SK-N-SH (cell line): ENCODE data around the gene THADA. TPM values are rescaled to one million over a fixed set of nuclear protein-coding genes. Genes with fewer than 3 reads are reported as not detected.

Experiments used
- CTCF ChIA-PET: fragments of 300-600, 350-600 bp; formaldehyde crosslinking; extraction: SDS; loops from one replicate; lab custom pipeline; 2021; lab: Yijun Ruan, JAX
- POLR2A ChIA-PET: fragments of 350-600 bp; sonication (Branson Sonifier 250); formaldehyde crosslinking; extraction: SDS; loops from one replicate; lab custom pipeline; 2020; ENCODE audit warnings: antibody characterized with exemption, inconsistent platforms; lab: Yijun Ruan, JAX
- DNase-seq: peaks from one replicate; pipeline ENCODE4 v3.0.0; 2012
- H2AFZ ChIP-seq: fragments of 200-600 bp; sonication (generic); 2 replicates; pipeline ENCODE4 v1.8.1; 2016; ENCODE audit warnings: antibody characterized with exemption, mild to moderate bottlenecking, low read depth
- H3F3A ChIP-seq: fragments of 200-600 bp; sonication (generic); replicated peaks from 2 replicates; pipeline ENCODE3; 2016; ENCODE audit warnings: antibody characterized with exemption, mild to moderate bottlenecking; ENCODE audit not compliant: insufficient read depth
- H3K27ac ChIP-seq, 2 experiments: fragments of 200-500 bp in 1 of 2; fragments of 200-600 bp in 1 of 2; sonication (Bioruptor generic) in 1 of 2; sonication (generic), shearing (Covaris generic) in 1 of 2; 2 replicates each; pipeline versions ENCODE4 v1.5.1 to v1.6.1; 2014 to 2016; ENCODE audit warnings: low read depth in 2 of 2, inconsistent platforms in 1 of 2, low read length in 1 of 2, mild to moderate bottlenecking in 1 of 2, mixed read lengths in 1 of 2
- H3K27me3 ChIP-seq: fragments of 200-600 bp; sonication (generic), shearing (Covaris generic); 2 replicates; pipeline ENCODE4 v1.6.1; 2016; ENCODE audit warnings: mixed run types; ENCODE audit not compliant: insufficient read depth
- H3K36me3 ChIP-seq, 2 experiments: fragments of 200-500 bp in 1 of 2; fragments of 200-600 bp in 1 of 2; sonication (Bioruptor generic) in 1 of 2; sonication (generic) in 1 of 2; replicated peaks in 1 of 2; 2 replicates each; pipeline versions ENCODE3 to v1.5.1; 2014 to 2016; ENCODE audit warnings: low read length in 1 of 2, mild to moderate bottlenecking in 1 of 2; ENCODE audit not compliant: insufficient read depth in 2 of 2, control insufficient read depth in 1 of 2
- H3K4me1 ChIP-seq, 2 experiments: fragments of 200-500 bp in 1 of 2; fragments of 200-600 bp in 1 of 2; sonication (Bioruptor generic) in 1 of 2; sonication (generic), shearing (Covaris generic) in 1 of 2; 2 replicates each; pipeline versions ENCODE4 v1.5.1 to v1.6.1; 2014 to 2016; ENCODE audit warnings: low read depth in 1 of 2, low read length in 1 of 2, mixed run types in 1 of 2; ENCODE audit not compliant: insufficient read depth in 2 of 2, control insufficient read depth in 1 of 2
- H3K4me2 ChIP-seq: fragments of 200-600 bp; sonication (generic), shearing (Covaris generic); 2 replicates; pipeline ENCODE4 v1.6.1; 2017; ENCODE audit warnings: mixed run types
- H3K4me3 ChIP-seq, 2 experiments: fragments of 200-500 bp in 1 of 2; fragments of 200-600 bp in 1 of 2; sonication (Bioruptor generic) in 1 of 2; sonication (generic), shearing (Covaris generic) in 1 of 2; 2 replicates each; pipeline versions ENCODE4 v1.5.1 to v1.8.1; 2014 to 2016; ENCODE audit warnings: low read depth in 2 of 2, inconsistent platforms in 1 of 2, low read length in 1 of 2, mild to moderate bottlenecking in 1 of 2, mixed read lengths in 1 of 2, moderate library complexity in 1 of 2
- H3K79me2 ChIP-seq: fragments of 200-600 bp; sonication (generic); 2 replicates; pipeline ENCODE4 v1.8.1; 2017; ENCODE audit warnings: mild to moderate bottlenecking; ENCODE audit not compliant: insufficient read depth
- H3K9ac ChIP-seq: fragments of 200-600 bp; sonication (generic); 2 replicates; pipeline ENCODE4 v1.6.1; 2017; ENCODE audit warnings: mixed run types
- H3K9me2 ChIP-seq: fragments of 200-600 bp; sonication (generic); 2 replicates; pipeline ENCODE4 v1.6.1; 2017; ENCODE audit warnings: mixed run types
- H3K9me3 ChIP-seq: fragments of 200-600 bp; sonication (generic); 2 replicates; pipeline ENCODE4 v1.6.1; 2017; ENCODE audit warnings: mixed run types, mild to moderate bottlenecking, moderate library complexity
- H4K20me1 ChIP-seq: fragments of 200-600 bp; sonication (generic); 2 replicates; pipeline ENCODE4 v1.6.1; 2017; ENCODE audit warnings: mild to moderate bottlenecking, mixed run types; ENCODE audit not compliant: insufficient read depth
- CHD2 ChIP-seq: fragments of 150-350 bp; IDR thresholded peaks from 2 replicates; pipeline ENCODE4 v1.6.1; 2018; ENCODE audit warnings: low read length; ENCODE audit not compliant: partially characterized antibody
- ELF1 ChIP-seq: IDR thresholded peaks from 2 replicates; pipeline ENCODE4 v1.4.0; 2012
- EP300 ChIP-seq, 2 experiments: IDR thresholded peaks; 2 replicates each; pipeline versions ENCODE4 v1.4.0 to v1.6.1; 2012; ENCODE audit warnings: borderline replicate concordance in 1 of 2, low read depth in 1 of 2, low read length in 1 of 2
- EZH2phosphoT487 ChIP-seq: fragments of 200-600 bp; sonication (generic); IDR thresholded peaks from 2 replicates; pipeline ENCODE4 v1.6.1; 2017; ENCODE audit warnings: low read depth, mixed run types, mild to moderate bottlenecking, antibody characterized with exemption, moderate library complexity, borderline replicate concordance
- FOXM1 ChIP-seq: IDR thresholded peaks from 2 replicates; pipeline ENCODE4 v1.4.0; 2012; ENCODE audit warnings: low read depth, mild to moderate bottlenecking
- GABPA ChIP-seq: IDR thresholded peaks from 2 replicates; pipeline ENCODE4 v1.4.0; 2012; ENCODE audit warnings: low read depth, mild to moderate bottlenecking
- GATA2 ChIP-seq: sonication (generic); formaldehyde crosslinking; IDR thresholded peaks from 2 replicates; pipeline ENCODE4 v1.5.0; 2020; ENCODE audit warnings: mild to moderate bottlenecking, missing genetic modification reagents
- JUND ChIP-seq: IDR thresholded peaks from 2 replicates; pipeline ENCODE4 v1.4.0; 2012
- MXI1 ChIP-seq: IDR thresholded peaks from 2 replicates; pipeline ENCODE4 v1.6.1; 2012; ENCODE audit warnings: mild to moderate bottlenecking, low read depth, low read length, improper control_type of control experiment
- NRF1 ChIP-seq: IDR thresholded peaks from 2 replicates; pipeline ENCODE4 v1.6.1; 2012; ENCODE audit warnings: low read depth, mild to moderate bottlenecking, low read length
- RCOR1 ChIP-seq: fragments of 150-350 bp; IDR thresholded peaks from 2 replicates; pipeline ENCODE4 v1.6.1; 2017; ENCODE audit warnings: antibody characterized with exemption, low read length
- RXRA ChIP-seq: IDR thresholded peaks from 2 replicates; pipeline ENCODE4 v1.4.0; 2012; ENCODE audit warnings: low read depth, mild to moderate bottlenecking, borderline replicate concordance
- SMC3 ChIP-seq: IDR thresholded peaks from 2 replicates; pipeline ENCODE4 v1.6.1; 2012; ENCODE audit warnings: low read depth, low read length, improper control_type of control experiment
- TAF1 ChIP-seq: IDR thresholded peaks from 2 replicates; pipeline ENCODE4 v1.6.1; 2012; ENCODE audit warnings: low read depth, mild to moderate bottlenecking, low read length, moderate library complexity, borderline replicate concordance
- YY1 ChIP-seq: IDR thresholded peaks from 2 replicates; pipeline ENCODE4 v1.4.0; 2012; ENCODE audit warnings: low read depth, mild to moderate bottlenecking
- WGBS: methylation state at CpG from one replicate; pipeline ENCODE4 v1.1.6; 2017; ENCODE audit warnings: low lambda C conversion rate; 5-methylcytosine and 5-hydroxymethylcytosine counted together
- polyA plus RNA-seq, 3 experiments: library from polyadenylated mRNA; depleted of rRNA; stranded (reverse); fragments of >200 nt; gene quantifications; 2 replicates each; pipeline ENCODE4 v1.2.3, GENCODE V29; 2012
- TF ChIP-seq, protein P1 (sequence below): IDR thresholded peaks from 2 replicates; pipeline ENCODE4; 2012
- TF ChIP-seq, protein P2 (sequence below): IDR thresholded peaks from 2 replicates; pipeline ENCODE4 v1.4.0; 2012; ENCODE audit warnings: low read depth
- TF ChIP-seq, protein P3 (sequence below): IDR thresholded peaks from 2 replicates; pipeline ENCODE4 v1.6.1; 2012; ENCODE audit warnings: mild to moderate bottlenecking, low read depth, low read length, moderate library complexity
- TF ChIP-seq, protein P4 (sequence below): fragments of 200-600 bp; sonication (generic); IDR thresholded peaks from 2 replicates; pipeline ENCODE4 v1.6.1; 2017; ENCODE audit warnings: antibody characterized with exemption, mild to moderate bottlenecking, moderate library complexity

THADA gene
- polyA plus RNA-seq, 1 of the 3 experiments (the other 2 are of a cell fraction) = 25.6 TPM

DNA sequence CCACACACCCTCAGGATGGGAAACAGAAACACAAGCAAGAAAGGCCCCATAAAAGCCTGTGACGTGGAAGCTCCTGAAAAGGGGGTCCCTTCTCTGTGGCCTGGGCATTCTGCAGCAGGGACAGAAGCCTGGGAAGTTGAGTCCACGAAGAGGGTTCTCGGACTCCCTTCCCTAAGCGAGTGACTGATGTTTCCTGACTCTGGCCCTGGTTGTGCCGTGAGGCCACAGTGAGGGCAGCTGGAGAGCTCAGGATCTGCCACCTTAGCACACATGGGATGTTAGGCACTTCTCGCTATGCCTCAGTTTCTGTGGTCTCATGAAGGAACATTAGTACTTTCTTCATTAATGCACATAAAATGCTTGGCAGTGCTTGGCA is 282.2 kb downstream of the THADA start:
- Histone ChIP-seq H3K27ac (peak overlapping the region; percentile 47 to 98; a peak in 3 of 4 replicates), H3K4me1 (peaks cover 17 to 28% of the 10 kb centered on the region in 2 experiments), H3K79me2 (no peaks in the 10 kb centered on the region), H3K9me2 (no peaks in the 10 kb centered on the region), H3K9ac (no peak overlapping the region), H4K20me1 (no peaks in the 10 kb centered on the region), H3K4me2 (peak overlapping the region; percentile 35), H2AFZ (no peak overlapping the region), H3K4me3 (no peak overlapping the region), H3F3A (peaks cover 32% of the 10 kb centered on the region), H3K9me3 (no peaks in the 10 kb centered on the region), H3K36me3 (peaks cover 0 to 3% of the 10 kb centered on the region in 2 experiments), H3K27me3 (no peaks in the 10 kb centered on the region)
- CTCF ChIA-PET = interaction anchor here (0.7 to 3.6 kb wide), 17 partner anchors 17 to 486 kb away, joined by 3 to 21 read pairs (median 4); no protein-coding TSS in a partner anchor
- POLR2A ChIA-PET = interaction anchor here (1.0 to 2.0 kb wide), 5 partner anchors 17 to 93 kb away, joined by 3 to 14 read pairs (median 8); partner anchors contain the start of gene ZFP36L2
- WGBS = 97% methylated on average over 6 of the region's 6 CpGs
- no peak for DNase-seq
- TF ChIP-seq JUND = no peak
- TF ChIP-seq FOXM1 = 0 out of 2 replicates have a peak, but pooled peaks have one; percentile 22
- no peak for TF ChIP-seq NRF1
- no peak for TF ChIP-seq YY1

DNA sequence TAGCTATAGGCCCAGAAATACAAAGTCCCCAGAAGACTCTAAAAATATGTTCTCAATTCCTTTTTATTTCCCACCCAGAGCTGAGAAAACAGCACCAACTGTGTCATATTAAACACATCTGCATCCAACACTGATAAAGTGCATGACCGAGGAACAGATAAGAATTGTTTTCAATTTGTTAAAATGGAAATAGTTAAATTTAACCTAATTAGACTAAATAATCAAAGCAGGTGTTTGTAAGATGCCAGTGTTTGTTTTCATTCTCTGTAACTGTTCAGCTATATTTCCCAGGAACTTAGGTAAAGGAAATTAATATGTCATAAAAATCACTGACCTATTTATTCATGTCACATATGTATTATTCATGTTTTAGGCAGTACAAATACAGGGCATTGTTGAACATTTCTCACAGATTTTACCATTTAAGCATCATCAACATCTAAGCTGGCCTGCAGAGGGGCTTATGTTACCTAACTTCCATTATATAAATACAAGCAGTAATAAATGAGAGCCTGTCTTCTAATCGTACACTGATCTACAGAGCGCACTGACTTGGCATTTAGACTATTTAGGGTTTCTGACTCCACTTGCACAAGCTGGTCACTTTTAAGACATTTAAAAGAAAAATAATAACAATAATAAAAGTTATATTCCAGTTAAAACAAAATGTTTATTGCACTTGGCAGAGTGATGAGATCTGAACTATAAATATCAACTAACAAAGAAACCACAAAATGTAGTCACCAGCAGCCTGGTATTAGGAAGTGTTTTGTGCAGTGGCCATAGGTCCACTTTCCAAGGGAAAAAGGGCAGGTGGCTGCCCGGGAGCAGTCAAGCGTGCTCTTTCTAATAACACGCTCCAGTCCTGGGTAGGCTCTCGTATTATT is 282.8 kb downstream of the THADA start:
- CTCF ChIA-PET = interaction anchor here (0.7 to 3.6 kb wide), 24 partner anchors 14 to 485 kb away, joined by 3 to 21 read pairs (median 4); no protein-coding TSS in a partner anchor
- no peak for TF ChIP-seq GABPA
- TF ChIP-seq, protein P1, sequence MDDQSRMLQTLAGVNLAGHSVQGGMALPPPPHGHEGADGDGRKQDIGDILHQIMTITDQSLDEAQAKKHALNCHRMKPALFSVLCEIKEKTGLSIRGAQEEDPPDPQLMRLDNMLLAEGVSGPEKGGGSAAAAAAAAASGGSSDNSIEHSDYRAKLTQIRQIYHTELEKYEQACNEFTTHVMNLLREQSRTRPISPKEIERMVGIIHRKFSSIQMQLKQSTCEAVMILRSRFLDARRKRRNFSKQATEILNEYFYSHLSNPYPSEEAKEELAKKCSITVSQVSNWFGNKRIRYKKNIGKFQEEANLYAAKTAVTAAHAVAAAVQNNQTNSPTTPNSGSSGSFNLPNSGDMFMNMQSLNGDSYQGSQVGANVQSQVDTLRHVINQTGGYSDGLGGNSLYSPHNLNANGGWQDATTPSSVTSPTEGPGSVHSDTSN = peak; percentile 91
- peak; percentile 61; the same call in 1 of the 2 replicates for TF ChIP-seq RXRA
- peak; percentile 38; the same call in 1 of the 2 replicates for TF ChIP-seq MXI1
- TF ChIP-seq GATA2 (CRISPR knock-in tag) = peak; percentile 88
- peak; percentile 79 for TF ChIP-seq RCOR1
- TF ChIP-seq CHD2 = no peak
- TF ChIP-seq EP300 (IDR thresholded peaks at IDR 0.05; ENCODE audit: borderline replicate concordance in 1 of 2, low read depth in 1 of 2, low read length in 1 of 2) = peak; percentile 72 to 92
- TF ChIP-seq TAF1 = no peak
- TF ChIP-seq, protein P2, sequence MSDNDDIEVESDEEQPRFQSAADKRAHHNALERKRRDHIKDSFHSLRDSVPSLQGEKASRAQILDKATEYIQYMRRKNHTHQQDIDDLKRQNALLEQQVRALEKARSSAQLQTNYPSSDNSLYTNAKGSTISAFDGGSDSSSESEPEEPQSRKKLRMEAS = peak; percentile 33; the same call in 1 of the 2 replicates
- no peak for TF ChIP-seq YY1
- TF ChIP-seq SMC3 = no peak
- TF ChIP-seq ELF1 = peak; percentile 78
- TF ChIP-seq EZH2phosphoT487 = no peak
- TF ChIP-seq, protein P3, sequence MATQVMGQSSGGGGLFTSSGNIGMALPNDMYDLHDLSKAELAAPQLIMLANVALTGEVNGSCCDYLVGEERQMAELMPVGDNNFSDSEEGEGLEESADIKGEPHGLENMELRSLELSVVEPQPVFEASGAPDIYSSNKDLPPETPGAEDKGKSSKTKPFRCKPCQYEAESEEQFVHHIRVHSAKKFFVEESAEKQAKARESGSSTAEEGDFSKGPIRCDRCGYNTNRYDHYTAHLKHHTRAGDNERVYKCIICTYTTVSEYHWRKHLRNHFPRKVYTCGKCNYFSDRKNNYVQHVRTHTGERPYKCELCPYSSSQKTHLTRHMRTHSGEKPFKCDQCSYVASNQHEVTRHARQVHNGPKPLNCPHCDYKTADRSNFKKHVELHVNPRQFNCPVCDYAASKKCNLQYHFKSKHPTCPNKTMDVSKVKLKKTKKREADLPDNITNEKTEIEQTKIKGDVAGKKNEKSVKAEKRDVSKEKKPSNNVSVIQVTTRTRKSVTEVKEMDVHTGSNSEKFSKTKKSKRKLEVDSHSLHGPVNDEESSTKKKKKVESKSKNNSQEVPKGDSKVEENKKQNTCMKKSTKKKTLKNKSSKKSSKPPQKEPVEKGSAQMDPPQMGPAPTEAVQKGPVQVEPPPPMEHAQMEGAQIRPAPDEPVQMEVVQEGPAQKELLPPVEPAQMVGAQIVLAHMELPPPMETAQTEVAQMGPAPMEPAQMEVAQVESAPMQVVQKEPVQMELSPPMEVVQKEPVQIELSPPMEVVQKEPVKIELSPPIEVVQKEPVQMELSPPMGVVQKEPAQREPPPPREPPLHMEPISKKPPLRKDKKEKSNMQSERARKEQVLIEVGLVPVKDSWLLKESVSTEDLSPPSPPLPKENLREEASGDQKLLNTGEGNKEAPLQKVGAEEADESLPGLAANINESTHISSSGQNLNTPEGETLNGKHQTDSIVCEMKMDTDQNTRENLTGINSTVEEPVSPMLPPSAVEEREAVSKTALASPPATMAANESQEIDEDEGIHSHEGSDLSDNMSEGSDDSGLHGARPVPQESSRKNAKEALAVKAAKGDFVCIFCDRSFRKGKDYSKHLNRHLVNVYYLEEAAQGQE = no peak
- peak; percentile 77 for TF ChIP-seq JUND
- TF ChIP-seq, protein P4, sequence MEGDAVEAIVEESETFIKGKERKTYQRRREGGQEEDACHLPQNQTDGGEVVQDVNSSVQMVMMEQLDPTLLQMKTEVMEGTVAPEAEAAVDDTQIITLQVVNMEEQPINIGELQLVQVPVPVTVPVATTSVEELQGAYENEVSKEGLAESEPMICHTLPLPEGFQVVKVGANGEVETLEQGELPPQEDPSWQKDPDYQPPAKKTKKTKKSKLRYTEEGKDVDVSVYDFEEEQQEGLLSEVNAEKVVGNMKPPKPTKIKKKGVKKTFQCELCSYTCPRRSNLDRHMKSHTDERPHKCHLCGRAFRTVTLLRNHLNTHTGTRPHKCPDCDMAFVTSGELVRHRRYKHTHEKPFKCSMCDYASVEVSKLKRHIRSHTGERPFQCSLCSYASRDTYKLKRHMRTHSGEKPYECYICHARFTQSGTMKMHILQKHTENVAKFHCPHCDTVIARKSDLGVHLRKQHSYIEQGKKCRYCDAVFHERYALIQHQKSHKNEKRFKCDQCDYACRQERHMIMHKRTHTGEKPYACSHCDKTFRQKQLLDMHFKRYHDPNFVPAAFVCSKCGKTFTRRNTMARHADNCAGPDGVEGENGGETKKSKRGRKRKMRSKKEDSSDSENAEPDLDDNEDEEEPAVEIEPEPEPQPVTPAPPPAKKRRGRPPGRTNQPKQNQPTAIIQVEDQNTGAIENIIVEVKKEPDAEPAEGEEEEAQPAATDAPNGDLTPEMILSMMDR = no peak
- TF ChIP-seq FOXM1 = no peak

More for the DNA sequence above, 282.8 kb downstream of the THADA start:
- no peak overlapping the region for H3K4me3 ChIP-seq
- H3K9me3 ChIP-seq = no peaks in the 10 kb centered on the region
- no peak overlapping the region for H3K9ac ChIP-seq
- peak overlapping the region; percentile 35 for H3K4me2 ChIP-seq
- H3K4me1 ChIP-seq = peaks cover 10 to 22% of the 10 kb centered on the region in 2 experiments
- H3K27me3 ChIP-seq = no peaks in the 10 kb centered on the region
- POLR2A ChIA-PET = interaction anchor here (0.6 to 2.0 kb wide), 13 partner anchors 16 to 283 kb away, joined by 3 to 14 read pairs (median 3); partner anchors contain the start of genes THADA and ZFP36L2
- H3K79me2 ChIP-seq = no peaks in the 10 kb centered on the region
- no peak overlapping the region for H2AFZ ChIP-seq
- H3K27ac ChIP-seq = peak overlapping the region; percentile 47 to 98; a peak in 3 of 4 replicates
- H3F3A ChIP-seq = peaks cover 28% of the 10 kb centered on the region
- DNase-seq = peak; percentile 49
- no peaks in the 10 kb centered on the region for H4K20me1 ChIP-seq
- WGBS = 56% methylated on average over 7 of the region's 7 CpGs
- no peaks in the 10 kb centered on the region for H3K9me2 ChIP-seq
- H3K36me3 ChIP-seq = peaks cover 0 to 3% of the 10 kb centered on the region in 2 experiments
